ENCODE results near the gene NRTN.

DNA sequence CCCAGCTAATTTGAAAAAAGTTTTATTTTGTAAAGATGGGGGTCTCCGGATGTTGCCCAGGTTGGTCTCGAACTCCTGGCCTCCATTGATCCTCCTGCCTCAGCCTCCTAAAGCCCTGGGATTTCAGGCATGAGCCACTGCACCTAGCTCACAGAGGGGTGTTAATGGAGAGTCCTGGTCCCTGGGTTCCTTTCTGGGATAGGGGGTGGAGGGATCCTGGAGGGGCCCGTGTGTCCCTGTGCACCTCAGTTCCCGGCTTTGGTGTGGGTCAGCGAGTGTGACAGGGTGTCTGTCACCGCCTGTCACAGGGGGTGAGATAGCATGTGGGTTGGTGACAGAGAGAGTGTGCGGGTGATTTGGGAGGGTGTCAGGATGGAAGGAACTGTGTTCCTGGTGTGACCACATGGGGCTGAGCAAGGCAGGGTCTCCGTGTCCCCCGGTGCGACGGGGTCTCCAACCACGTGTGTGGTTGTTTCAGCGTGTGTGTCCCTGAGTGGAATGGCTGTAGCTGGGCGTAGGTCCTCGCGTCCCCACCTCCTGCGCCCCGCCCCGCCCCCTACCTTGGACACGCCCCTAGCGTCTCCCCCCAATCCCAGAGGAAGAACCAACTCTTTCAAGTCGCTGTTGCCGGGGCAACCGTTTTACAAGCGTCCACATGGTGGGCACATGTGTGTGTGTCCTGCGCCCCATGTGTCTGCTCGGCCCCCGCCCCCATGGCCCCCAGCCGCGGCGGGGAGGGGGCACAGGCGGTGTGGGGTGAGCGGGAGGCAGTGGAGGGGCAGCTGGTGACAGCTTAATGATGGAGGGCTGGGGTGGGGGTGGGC lies 2.9 kb upstream of the NRTN start:
- no peak for TF ChIP-seq POLR2A (IDR thresholded peaks at IDR 0.05)
- TF ChIP-seq, protein P1, sequence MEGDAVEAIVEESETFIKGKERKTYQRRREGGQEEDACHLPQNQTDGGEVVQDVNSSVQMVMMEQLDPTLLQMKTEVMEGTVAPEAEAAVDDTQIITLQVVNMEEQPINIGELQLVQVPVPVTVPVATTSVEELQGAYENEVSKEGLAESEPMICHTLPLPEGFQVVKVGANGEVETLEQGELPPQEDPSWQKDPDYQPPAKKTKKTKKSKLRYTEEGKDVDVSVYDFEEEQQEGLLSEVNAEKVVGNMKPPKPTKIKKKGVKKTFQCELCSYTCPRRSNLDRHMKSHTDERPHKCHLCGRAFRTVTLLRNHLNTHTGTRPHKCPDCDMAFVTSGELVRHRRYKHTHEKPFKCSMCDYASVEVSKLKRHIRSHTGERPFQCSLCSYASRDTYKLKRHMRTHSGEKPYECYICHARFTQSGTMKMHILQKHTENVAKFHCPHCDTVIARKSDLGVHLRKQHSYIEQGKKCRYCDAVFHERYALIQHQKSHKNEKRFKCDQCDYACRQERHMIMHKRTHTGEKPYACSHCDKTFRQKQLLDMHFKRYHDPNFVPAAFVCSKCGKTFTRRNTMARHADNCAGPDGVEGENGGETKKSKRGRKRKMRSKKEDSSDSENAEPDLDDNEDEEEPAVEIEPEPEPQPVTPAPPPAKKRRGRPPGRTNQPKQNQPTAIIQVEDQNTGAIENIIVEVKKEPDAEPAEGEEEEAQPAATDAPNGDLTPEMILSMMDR (IDR thresholded peaks at IDR 0.05): no peak

Data from adrenal gland (tissue), 5 donors.